ENCODE measurements around the gene CCDC110.

Gene CCDC110

GRCh38 chr4:185470501-185471195 is 885 bp downstream of the CCDC110 start:
- H3K9me3 Mint-ChIP-seq, result no peaks in the 10 kb centered on the region
- no peak for TF ChIP-seq CTCF (IDR thresholded peaks at IDR 0.05; ENCODE audit: unreplicated experiment in 3 of 3)
- H3K27me3 Mint-ChIP-seq (ENCODE audit: low read depth), result peaks cover 46% of the 10 kb centered on the region
- H3K27ac Mint-ChIP-seq, result peak overlapping the region in 2 of 3 experiments; percentile 3 to 7
- peak overlapping the region; percentile 80 to 87 (median 84) for H3K4me3 Mint-ChIP-seq
- peaks cover under 1% of the 10 kb centered on the region for H3K4me1 Mint-ChIP-seq
- H3K36me3 Mint-ChIP-seq (ENCODE audit: low read depth), result no peaks in the 10 kb centered on the region

GRCh38 chr4:185469580-185470154 is 1.9 kb downstream of the CCDC110 start:
- peaks cover 9% of the 10 kb centered on the region for H3K4me1 Mint-ChIP-seq
- no peak for TF ChIP-seq CTCF (IDR thresholded peaks at IDR 0.05; ENCODE audit: unreplicated experiment in 3 of 3)
- no peak overlapping the region for H3K27ac Mint-ChIP-seq
- H3K27me3 Mint-ChIP-seq (ENCODE audit: low read depth), result peaks cover 50% of the 10 kb centered on the region
- H3K36me3 Mint-ChIP-seq (ENCODE audit: low read depth), result no peaks in the 10 kb centered on the region
- H3K9me3 Mint-ChIP-seq, result no peaks in the 10 kb centered on the region
- H3K4me3 Mint-ChIP-seq, result peak overlapping the region in 2 of 3 experiments; percentile 33 to 84

- H3K27me3 Mint-ChIP-seq (ENCODE audit: low read depth), result peaks cover 50% of the 10 kb centered on the region
- peaks cover 9% of the 10 kb centered on the region for H3K4me1 Mint-ChIP-seq
- no peaks in the 10 kb centered on the region for H3K36me3 Mint-ChIP-seq (ENCODE audit: low read depth)
- H3K9me3 Mint-ChIP-seq, result no peaks in the 10 kb centered on the region
- H3K4me3 Mint-ChIP-seq, result no peak overlapping the region
- no peak for TF ChIP-seq CTCF (IDR thresholded peaks at IDR 0.05; ENCODE audit: unreplicated experiment in 3 of 3)
- H3K27ac Mint-ChIP-seq, result no peak overlapping the region
Measured at GRCh38 chr4:185468999-185469398, 2.5 kb downstream of the CCDC110 start.

GRCh38 chr4:185467991-185468390 is 3.5 kb downstream of the CCDC110 start:
- Mint-ChIP-seq H3K9me3 (no peaks in the 10 kb centered on the region), H3K4me1 (peaks cover 9% of the 10 kb centered on the region)

GRCh38 chr4:185467101-185467500 is 4.4 kb downstream of the CCDC110 start:
- Mint-ChIP-seq H3K27ac (no peak overlapping the region), H3K9me3 (no peaks in the 10 kb centered on the region), H3K4me3 (peak overlapping the region in 1 of 3 experiments; percentile 32), H3K36me3 (ENCODE audit: low read depth) (no peaks in the 10 kb centered on the region), H3K4me1 (peaks cover 9% of the 10 kb centered on the region), H3K27me3 (ENCODE audit: low read depth) (peaks cover 41% of the 10 kb centered on the region)
- no peak for TF ChIP-seq CTCF (IDR thresholded peaks at IDR 0.05; ENCODE audit: unreplicated experiment in 3 of 3)

More at GRCh38 chr4:185467991-185468390, 3.5 kb downstream of the CCDC110 start:
- H3K36me3 Mint-ChIP-seq (ENCODE audit: low read depth), result no peaks in the 10 kb centered on the region
- no peak for TF ChIP-seq CTCF (IDR thresholded peaks at IDR 0.05; ENCODE audit: unreplicated experiment in 3 of 3)
- H3K27ac Mint-ChIP-seq, result no peak overlapping the region
- peaks cover 42% of the 10 kb centered on the region for H3K27me3 Mint-ChIP-seq (ENCODE audit: low read depth)
- no peak overlapping the region for H3K4me3 Mint-ChIP-seq

GRCh38 chr4:185465707-185466106 is 5.8 kb downstream of the CCDC110 start:
- H3K4me1 Mint-ChIP-seq, result peaks cover 9% of the 10 kb centered on the region
- no peak overlapping the region for H3K27ac Mint-ChIP-seq
- no peak overlapping the region for H3K4me3 Mint-ChIP-seq
- no peaks in the 10 kb centered on the region for H3K36me3 Mint-ChIP-seq (ENCODE audit: low read depth)
- no peaks in the 10 kb centered on the region for H3K9me3 Mint-ChIP-seq
- H3K27me3 Mint-ChIP-seq (ENCODE audit: low read depth), result peaks cover 39% of the 10 kb centered on the region
- no peak for TF ChIP-seq CTCF (IDR thresholded peaks at IDR 0.05; ENCODE audit: unreplicated experiment in 3 of 3)
